ENCODE data around the gene MYO15A.
"Not testable (repeated sequence)": the region's sequence is repeated elsewhere in the genome, so short reads cannot be mapped to it uniquely, and the experiment has no call there.

MYO15A gene

GRCh38 chr17:18187821-18188761 is 79.5 kb downstream of the MYO15A start:
- DNase-seq, result no peak

- no peak for DNase-seq
Measured at GRCh38 chr17:18190628-18191235, 82.2 kb downstream of the MYO15A start.

- DNase-seq, result no peak
Measured at GRCh38 chr17:18191236-18191667, 82.7 kb downstream of the MYO15A start.

GRCh38 chr17:18191967-18192366 is 83.4 kb downstream of the MYO15A start:
- no peak for DNase-seq

- no peak for DNase-seq
Measured at GRCh38 chr17:18194394-18194793, 85.8 kb downstream of the MYO15A start.

- no peak for DNase-seq
Measured at GRCh38 chr17:18194804-18195203, 86.2 kb downstream of the MYO15A start.

- no peak for DNase-seq
Measured at GRCh38 chr17:18195246-18195645, 86.7 kb downstream of the MYO15A start.

- DNase-seq, result no peak
Measured at GRCh38 chr17:18197535-18198194, 89.1 kb downstream of the MYO15A start.

- no peak for DNase-seq
Measured at GRCh38 chr17:18198530-18198929, 90.0 kb downstream of the MYO15A start.

- DNase-seq, result no peak
Measured at GRCh38 chr17:18201108-18201507, 92.6 kb downstream of the MYO15A start.

GRCh38 chr17:18203308-18203707 is 94.8 kb downstream of the MYO15A start:
- no peak for DNase-seq

- no peak for DNase-seq
Measured at GRCh38 chr17:18205861-18206260, 97.3 kb downstream of the MYO15A start.

GRCh38 chr17:18206962-18207361 is 98.4 kb downstream of the MYO15A start:
- DNase-seq, result no peak

- no peak for DNase-seq
Measured at GRCh38 chr17:18208092-18208491, 99.5 kb downstream of the MYO15A start.

GRCh38 chr17:18213666-18214270 is 105.2 kb downstream of the MYO15A start:
- DNase-seq, result no peak

GRCh38 chr17:18216906-18217305 is 108.3 kb downstream of the MYO15A start:
- not testable (repeated sequence) for DNase-seq

GRCh38 chr17:18217412-18218015 is 109.0 kb downstream of the MYO15A start:
- no peak for DNase-seq

- DNase-seq, result no peak
Measured at GRCh38 chr17:18218756-18219415, 110.3 kb downstream of the MYO15A start.

GRCh38 chr17:18224053-18224386 is 115.5 kb downstream of the MYO15A start:
- no peak for DNase-seq

GRCh38 chr17:18224387-18225120 is 116.0 kb downstream of the MYO15A start:
- no peak for DNase-seq

- DNase-seq, result no peak
Measured at GRCh38 chr17:18225121-18225641, 116.6 kb downstream of the MYO15A start, which contains the start of gene LLGL1. LLGL1 (plus strand) TSS chr17:18225635; CDS start chr17:18225683, 48 bp downstream.
